ENCODE measurements around the gene CXCL3.

Gene CXCL3

GRCh38 chr4:74013264-74013663 lies 25.2 kb downstream of the CXCL3 start:
- TF ChIP-seq CTCF (IDR thresholded peaks at IDR 0.05): no peak
- no peaks in the 10 kb centered on the region for H3K9me3 ChIP-seq (ENCODE audit: control insufficient read depth, low read length)

GRCh38 chr4:74012130-74012529 lies 26.4 kb downstream of the CXCL3 start:
- H3K79me2 ChIP-seq: no peaks in the 10 kb centered on the region
- no peak for TF ChIP-seq CTCF (IDR thresholded peaks at IDR 0.05)
- H3K9ac ChIP-seq: no peak overlapping the region
- no peaks in the 10 kb centered on the region for H3K27me3 ChIP-seq (ENCODE audit: control insufficient read depth, insufficient read depth, low read length)
- H3K9me3 ChIP-seq (ENCODE audit: control insufficient read depth, low read length): no peaks in the 10 kb centered on the region
- no peaks in the 10 kb centered on the region for H3K4me1 ChIP-seq
- H3K4me2 ChIP-seq (ENCODE audit: low read length): no peak overlapping the region
- H3K4me3 ChIP-seq (ENCODE audit: low read depth, low read length): no peak overlapping the region
- H3K27ac ChIP-seq: no peak overlapping the region
- H3K36me3 ChIP-seq (ENCODE audit: control insufficient read depth, insufficient read depth, low read length): no peaks in the 10 kb centered on the region
- no peak overlapping the region for H2AFZ ChIP-seq

More at GRCh38 chr4:74013264-74013663, 25.2 kb downstream of the CXCL3 start:
- no peaks in the 10 kb centered on the region for H3K4me1 ChIP-seq
- no peak overlapping the region for H3K4me3 ChIP-seq (ENCODE audit: low read depth, low read length)
- H3K27ac ChIP-seq: no peak overlapping the region
- H3K27me3 ChIP-seq (ENCODE audit: control insufficient read depth, insufficient read depth, low read length): no peaks in the 10 kb centered on the region
- no peak overlapping the region for H2AFZ ChIP-seq
- no peak overlapping the region for H3K4me2 ChIP-seq (ENCODE audit: low read length)
- H3K9ac ChIP-seq: no peak overlapping the region
- no peaks in the 10 kb centered on the region for H3K79me2 ChIP-seq
- H3K36me3 ChIP-seq (ENCODE audit: control insufficient read depth, insufficient read depth, low read length): no peaks in the 10 kb centered on the region

GRCh38 chr4:74009307-74009706 lies 29.2 kb downstream of the CXCL3 start:
- H3K4me2 ChIP-seq (ENCODE audit: low read length): no peak overlapping the region

GRCh38 chr4:74006009-74006476 lies 32.4 kb downstream of the CXCL3 start:
- Histone ChIP-seq H3K4me2 (ENCODE audit: low read length) (no peak overlapping the region), H3K9ac (no peak overlapping the region), H3K27ac (no peak overlapping the region), H3K36me3 (ENCODE audit: control insufficient read depth, insufficient read depth, low read length) (no peaks in the 10 kb centered on the region), H3K4me3 (ENCODE audit: low read depth, low read length) (no peak overlapping the region), H3K9me3 (ENCODE audit: control insufficient read depth, low read length) (no peaks in the 10 kb centered on the region), H3K27me3 (ENCODE audit: control insufficient read depth, insufficient read depth, low read length) (no peaks in the 10 kb centered on the region), H3K79me2 (no peaks in the 10 kb centered on the region), H3K4me1 (no peaks in the 10 kb centered on the region), H2AFZ (no peak overlapping the region)
- no peak for TF ChIP-seq CTCF (IDR thresholded peaks at IDR 0.05)

More at GRCh38 chr4:74009307-74009706, 29.2 kb downstream of the CXCL3 start:
- TF ChIP-seq CTCF (IDR thresholded peaks at IDR 0.05): no peak
- Histone ChIP-seq H3K4me3 (ENCODE audit: low read depth, low read length) (no peak overlapping the region), H2AFZ (no peak overlapping the region), H3K9me3 (ENCODE audit: control insufficient read depth, low read length) (no peaks in the 10 kb centered on the region), H3K36me3 (ENCODE audit: control insufficient read depth, insufficient read depth, low read length) (no peaks in the 10 kb centered on the region), H3K79me2 (no peaks in the 10 kb centered on the region), H3K9ac (no peak overlapping the region), H3K27me3 (ENCODE audit: control insufficient read depth, insufficient read depth, low read length) (no peaks in the 10 kb centered on the region), H3K4me1 (no peaks in the 10 kb centered on the region), H3K27ac (no peak overlapping the region)

- Histone ChIP-seq H3K9me3 (ENCODE audit: control insufficient read depth, low read length) (no peaks in the 10 kb centered on the region), H3K79me2 (no peaks in the 10 kb centered on the region), H2AFZ (no peak overlapping the region), H3K4me1 (no peaks in the 10 kb centered on the region), H3K4me2 (ENCODE audit: low read length) (no peak overlapping the region), H3K27ac (no peak overlapping the region), H3K27me3 (ENCODE audit: control insufficient read depth, insufficient read depth, low read length) (no peaks in the 10 kb centered on the region), H3K9ac (no peak overlapping the region), H3K4me3 (ENCODE audit: low read depth, low read length) (no peak overlapping the region), H3K36me3 (ENCODE audit: control insufficient read depth, insufficient read depth, low read length) (no peaks in the 10 kb centered on the region)
- TF ChIP-seq CTCF (IDR thresholded peaks at IDR 0.05): no peak
Measured at GRCh38 chr4:74005528-74005927, 33.0 kb downstream of the CXCL3 start.
